OCI-LY3 (cell line): ENCODE measurements around the gene ST7.

Experiments
- CTCF ChIP-seq: fragments of 200-600, 300-600 bp; sonication (generic); IDR thresholded peaks from 2 replicates; pipeline ENCODE4 v1.5.1; 2014; ENCODE audit warnings: antibody characterized with exemption, low read length, low read depth
- EZH2phosphoT487 ChIP-seq: fragments of 200-600 bp; shearing (Covaris generic); IDR thresholded peaks from 2 replicates; pipeline ENCODE4 v1.6.1; 2018; ENCODE audit warnings: antibody characterized with exemption, mixed run types, low read depth

DNA sequence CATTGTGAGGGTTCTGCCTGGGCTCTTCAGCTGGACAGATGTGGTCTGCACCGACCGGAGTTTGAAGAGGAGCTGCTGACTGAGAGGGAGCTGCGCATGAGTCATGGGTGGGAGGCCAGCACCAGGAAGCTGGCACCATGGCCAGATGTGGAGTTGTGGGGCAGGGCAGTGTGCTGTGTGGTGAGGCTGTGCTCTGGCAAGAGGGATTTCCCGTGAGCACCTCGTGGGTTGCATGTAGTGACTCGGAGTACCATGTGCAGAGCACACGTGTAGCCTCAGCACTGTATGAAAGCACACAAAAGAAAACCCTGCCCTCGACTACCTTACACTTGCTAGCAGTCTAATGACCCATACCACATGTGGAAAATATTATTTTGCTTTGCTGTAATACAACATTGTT is 266.2 kb downstream of the ST7 start:
- TF ChIP-seq CTCF (no peak), EZH2phosphoT487 (no peak)
